ENCODE measurements around the gene KRABD2.
A peak's percentile ranks its signal among the peaks of the same experiment; 100 is the strongest.
"Not testable (repeated sequence)": the region's sequence is repeated elsewhere in the genome, so short reads cannot be mapped to it uniquely, and the experiment has no call there.

The KRABD2 gene

DNA sequence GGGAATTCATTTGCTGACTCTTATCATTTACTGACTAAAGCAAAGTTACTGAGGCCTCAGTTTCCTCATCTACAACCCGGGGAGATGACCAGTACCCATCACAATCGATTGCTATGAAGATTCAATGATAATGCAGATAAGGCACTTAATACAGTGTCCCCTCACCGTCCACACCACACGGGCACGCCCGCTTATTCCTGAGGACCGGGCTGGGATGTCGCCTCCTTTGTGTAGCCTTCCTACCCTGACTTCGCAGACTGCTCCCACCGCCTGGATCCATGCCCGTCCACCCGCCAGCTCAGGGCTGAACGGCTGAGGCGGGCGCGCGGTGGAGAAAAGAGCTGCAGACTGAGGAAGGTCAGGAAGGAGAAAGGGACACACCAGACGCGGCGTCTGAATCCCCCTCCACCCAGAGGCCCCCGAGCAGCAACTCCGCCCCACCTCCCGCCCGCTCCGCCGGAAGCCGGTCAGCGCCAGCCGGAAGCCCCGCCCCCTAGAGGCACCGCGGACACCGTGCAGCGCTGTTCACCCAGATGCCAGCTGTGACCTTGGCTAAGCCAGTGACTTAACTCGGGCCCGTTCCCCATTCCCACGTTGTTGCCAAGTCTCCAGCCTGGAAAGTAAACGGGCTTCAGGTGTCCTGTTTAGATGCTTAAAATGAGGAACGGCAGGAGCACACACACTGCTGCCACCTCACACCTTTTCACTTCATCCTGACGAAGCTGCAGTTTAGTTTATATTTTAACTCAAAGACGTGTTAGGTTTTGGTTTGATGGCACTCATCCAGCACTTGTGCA, at the start of gene KRABD2:
Gene KRABD2, minus strand, starts transcription at position 434 of the 797 bp plus-strand sequence.
- peak; percentile 82 for DNase-seq

DNA sequence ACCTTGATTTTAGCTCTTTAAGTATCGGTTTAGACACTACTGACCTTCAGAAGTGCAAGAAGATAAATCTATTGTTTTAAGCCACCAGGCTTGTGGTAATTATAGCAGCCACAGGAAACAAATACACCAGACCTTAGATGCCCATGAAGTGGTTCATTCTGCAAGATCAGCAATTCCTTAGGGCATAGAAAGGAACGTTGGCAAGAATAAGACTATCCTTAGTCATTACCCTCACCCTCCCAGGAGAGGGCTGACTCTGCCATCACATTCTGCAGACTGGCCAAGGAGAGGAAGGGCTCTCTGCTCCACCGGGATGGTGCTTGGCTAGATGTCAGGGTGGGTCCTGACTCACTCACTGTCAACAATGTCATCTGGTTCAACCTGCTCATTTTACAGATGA, 45.1 kb upstream of the KRABD2 start:
- no peak for DNase-seq

DNA sequence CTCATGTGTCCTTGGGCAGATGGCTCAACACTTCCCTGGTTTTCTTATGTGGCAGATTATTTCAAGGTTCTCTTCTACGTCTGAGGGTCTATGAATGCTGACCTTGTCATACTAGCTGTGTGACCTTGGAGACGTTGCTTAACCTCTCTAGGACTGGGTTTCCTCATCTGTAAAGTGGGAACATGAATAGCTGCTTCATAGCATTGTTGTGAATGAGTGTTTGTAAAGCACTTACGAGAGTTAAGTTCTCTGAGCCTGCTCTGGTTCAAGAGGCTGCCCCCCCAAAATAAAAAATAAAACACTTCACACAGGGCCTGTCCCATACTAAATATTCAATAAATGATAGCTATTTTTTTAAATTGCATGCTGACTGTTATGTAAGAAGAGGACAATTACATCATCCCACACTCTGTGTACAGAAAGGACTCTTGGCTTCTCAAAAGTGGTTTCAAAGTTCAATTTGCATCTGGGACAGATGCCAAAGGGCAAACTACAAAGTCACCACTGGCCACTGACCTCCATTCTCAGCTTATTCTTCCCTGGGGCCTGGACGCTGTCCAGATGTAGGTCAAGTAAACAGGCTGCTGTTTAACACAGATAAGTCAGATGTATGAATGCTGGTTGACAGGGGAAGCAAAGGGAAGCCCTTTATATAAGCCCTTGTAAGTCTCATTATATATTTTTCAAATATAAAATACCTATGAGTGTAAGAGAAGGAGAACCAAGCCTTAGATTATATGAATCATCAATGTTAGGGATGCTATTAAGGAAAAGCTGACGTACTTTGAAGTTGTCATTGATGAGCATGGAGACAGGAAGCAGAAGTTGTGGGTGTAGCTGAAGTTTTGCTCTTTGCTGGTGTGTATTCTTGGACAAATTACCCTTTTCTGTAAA, 43.8 kb upstream of the KRABD2 start:
- no peak for DNase-seq

DNA sequence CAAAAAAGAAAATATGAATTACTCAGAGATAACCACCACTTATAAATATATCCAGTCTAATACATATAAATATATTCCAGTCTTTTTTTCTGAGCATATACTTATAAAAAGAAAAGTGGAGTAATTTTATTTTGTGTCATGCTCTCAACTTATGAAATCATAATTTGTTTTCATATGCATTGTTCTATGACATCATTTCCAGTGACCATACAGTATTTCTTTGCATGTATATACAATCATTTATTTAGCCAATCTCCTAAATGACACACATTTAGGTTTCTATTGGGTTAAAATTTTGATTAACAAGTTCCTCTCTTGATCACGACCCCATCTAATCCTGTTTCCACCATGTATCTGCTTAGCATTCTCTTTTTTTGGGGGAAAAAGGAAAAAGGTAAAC, 42.8 kb upstream of the KRABD2 start:
- no peak for DNase-seq

DNA sequence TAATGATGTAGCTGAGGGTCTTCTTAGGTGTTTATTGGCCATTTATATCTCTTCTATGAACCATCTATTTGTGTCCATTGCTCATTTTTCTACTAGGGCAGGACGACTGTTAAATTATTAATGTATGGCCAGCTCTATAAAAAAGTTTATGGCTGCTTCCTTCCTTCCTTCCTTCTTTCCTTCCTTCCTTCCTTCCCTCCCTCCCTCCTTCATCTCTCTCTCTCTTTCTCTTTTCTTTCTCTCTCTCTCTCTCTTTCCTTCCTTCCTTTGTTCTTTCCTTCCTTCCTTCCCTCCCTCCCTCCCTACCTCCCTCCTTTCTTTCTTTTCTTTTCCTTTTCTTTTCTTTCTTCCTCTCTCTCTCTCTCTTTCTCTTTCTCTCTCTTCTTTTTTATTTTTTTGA, 42.0 kb upstream of the KRABD2 start:
- DNase-seq: no peak

DNA sequence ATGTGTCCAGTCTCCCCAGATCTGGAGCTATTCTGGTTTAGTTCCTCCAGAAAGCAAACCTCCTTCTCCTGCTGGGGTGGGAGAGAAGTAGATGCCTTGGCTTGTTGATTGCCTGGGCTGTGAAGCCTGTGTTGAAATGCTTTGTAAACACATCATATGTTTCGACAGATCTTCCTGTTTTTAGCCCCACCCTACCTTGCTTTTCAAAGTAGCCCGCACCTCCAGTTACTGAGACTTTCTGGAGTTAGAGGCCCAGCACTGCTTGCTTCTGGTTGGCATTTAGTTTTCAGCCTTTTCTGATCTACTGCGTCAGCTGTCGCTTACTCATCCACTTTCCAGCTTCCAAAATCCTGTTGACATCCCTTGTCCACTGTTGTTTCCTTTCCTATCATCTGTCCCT, 41.3 kb upstream of the KRABD2 start:
- DNase-seq: no peak

DNA sequence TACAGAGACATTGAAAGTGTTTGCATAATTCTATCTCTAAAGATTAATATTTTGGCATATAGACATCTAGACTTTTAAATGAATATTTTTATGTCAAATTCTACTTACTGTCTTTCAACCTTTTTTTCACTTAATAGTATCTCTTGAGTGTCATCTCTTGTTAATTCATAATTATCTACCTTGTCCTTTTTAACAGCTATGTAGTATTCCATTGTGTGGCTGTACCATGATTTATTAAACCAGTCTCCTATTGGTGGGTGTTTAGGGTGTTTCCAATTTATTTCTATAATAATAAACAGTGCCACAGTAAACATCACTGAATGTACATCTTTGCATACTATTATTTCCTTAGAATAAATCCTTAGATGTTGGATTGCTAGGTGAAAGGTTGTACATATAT, 37.4 kb upstream of the KRABD2 start:
- DNase-seq: no peak

DNA sequence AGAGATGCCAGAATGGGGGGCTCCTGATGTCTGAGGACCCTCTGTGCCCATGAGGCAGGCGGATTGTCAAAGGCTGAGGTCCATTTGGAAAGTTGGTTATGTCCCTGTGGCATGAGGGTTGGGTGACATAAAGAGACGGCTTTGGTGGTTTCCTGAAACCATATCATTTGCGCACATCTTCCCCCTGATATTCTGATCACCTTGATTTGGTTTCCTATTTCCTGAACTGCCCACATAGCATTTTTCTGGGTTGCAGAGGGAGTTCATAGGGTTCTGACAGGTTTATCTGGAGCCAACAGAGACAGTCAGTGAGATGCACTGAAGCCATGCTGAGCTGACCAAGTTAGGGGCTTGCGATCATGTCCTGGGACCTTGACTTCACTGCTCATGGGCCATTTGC, 36.8 kb upstream of the KRABD2 start:
- no peak for DNase-seq

DNA sequence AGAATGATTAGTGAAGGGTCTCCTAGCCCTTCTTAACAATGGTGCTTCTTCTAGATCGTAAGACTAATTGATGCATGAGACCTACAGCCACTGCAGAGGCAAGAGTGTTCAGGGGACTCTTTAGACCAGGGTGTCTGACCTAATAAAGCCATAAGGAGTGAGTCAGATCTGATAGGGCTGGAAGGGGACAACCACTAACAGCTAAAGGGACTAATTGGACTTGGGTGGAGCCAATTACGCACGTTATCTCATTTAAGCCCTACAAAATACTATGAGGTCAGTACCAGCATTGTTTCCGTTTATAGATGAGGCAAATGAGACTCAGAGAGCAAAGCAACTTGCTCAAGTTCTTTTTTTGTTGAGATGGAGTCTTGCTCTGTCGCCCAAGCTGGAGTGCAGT, 35.6 kb upstream of the KRABD2 start:
- no peak for DNase-seq

DNA sequence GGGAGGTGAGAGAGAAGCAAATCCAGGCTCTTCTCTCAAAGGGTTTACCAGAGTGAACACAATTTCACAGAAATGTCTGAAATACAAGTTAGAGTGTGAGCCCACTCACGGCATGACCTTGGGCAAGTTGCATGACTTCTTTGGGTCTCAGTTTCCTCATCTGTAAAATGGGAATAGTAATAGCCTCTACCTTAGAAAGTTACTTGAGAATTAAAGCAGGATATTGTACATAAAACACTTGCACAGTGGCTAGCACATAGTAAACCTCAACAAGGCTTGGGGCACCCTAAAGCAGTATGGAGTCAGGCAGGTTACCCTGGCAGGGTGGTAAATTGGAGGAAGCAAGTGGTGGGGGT, 34.4 kb upstream of the KRABD2 start:
- DNase-seq: no peak

DNA sequence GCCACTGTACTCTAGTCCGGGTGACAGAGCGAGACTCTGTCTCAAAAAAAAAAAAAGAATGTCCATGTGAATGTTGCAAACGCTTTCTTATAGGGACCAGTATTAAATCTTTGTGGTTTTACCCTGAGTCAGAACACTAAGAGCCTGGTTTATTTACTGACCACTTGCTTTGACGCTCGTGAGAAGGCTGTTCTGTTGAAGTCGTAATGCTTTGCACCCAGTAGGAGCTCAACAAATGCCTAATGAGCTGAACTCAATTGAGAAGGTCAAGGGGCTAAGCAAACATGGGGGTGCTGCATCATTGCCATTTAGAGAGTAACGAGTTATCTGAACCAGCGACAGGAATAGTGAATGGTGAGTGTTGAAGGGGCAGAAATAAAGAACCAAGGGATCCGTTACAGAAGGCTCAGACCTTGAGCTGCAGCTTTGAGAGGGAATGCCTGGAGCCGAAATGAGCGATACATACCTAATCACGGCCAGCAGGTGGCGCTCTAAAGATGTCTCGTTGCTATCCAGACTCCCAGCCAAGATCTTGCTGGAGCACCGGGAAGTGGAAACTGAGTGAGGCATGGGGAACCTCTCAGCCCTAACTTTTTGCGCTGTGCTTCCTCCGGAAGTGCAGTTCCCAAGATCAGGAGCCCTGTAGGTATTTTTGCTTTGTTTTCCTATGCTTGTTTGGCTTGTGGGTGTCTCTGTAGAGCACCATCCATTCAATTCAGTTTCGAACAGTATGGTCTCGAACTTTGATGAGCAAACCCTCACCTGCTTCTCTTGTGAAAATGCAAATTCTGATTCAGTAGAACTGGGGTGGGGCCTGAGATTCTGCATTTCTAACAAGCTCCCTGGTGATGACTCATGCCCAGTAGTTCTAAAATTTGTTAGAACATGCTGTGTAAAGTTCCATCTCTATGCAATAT, 33.7 kb upstream of the KRABD2 start:
- DNase-seq: peak; percentile 72

DNA sequence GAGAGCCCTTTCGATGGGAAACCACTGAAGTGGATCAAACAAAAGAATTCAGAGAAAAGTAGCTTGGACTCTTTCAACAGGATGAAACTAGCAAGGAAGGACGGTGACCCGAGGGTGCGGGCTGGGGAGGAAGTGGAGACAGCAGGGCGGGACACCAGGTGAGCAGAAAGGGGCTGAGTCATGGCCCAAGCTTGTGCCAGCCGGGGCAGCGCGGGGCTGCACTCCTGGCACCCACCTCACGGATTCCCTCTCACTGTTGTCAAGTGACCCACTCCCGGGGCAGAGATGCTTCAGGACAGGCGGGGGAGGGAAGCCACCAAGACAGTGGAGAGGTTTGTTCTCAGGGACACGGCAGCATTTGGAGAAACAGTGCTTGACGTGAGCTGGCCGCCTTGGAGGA, 31.9 kb upstream of the KRABD2 start:
- no peak for DNase-seq

DNA sequence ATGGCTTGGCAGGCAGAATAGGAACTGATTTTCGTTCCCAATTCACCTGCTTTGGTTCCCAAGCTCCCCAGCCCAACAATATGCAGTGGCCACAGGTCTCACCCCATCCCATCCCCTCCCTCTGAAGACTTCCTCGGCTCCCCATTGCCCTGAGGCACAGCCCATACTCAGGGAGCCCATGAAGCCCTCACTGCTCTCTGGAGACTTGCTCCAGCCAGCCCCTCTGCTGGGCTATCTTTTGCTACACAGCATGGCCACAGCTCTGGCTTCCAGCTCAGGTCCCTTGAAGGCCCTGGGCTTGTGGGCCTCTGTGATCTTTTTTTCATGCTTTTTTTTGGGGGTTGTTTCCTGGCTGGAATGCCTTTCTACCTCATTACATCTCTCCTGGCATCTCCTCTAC, 29.7 kb upstream of the KRABD2 start:
- DNase-seq: no peak

DNA sequence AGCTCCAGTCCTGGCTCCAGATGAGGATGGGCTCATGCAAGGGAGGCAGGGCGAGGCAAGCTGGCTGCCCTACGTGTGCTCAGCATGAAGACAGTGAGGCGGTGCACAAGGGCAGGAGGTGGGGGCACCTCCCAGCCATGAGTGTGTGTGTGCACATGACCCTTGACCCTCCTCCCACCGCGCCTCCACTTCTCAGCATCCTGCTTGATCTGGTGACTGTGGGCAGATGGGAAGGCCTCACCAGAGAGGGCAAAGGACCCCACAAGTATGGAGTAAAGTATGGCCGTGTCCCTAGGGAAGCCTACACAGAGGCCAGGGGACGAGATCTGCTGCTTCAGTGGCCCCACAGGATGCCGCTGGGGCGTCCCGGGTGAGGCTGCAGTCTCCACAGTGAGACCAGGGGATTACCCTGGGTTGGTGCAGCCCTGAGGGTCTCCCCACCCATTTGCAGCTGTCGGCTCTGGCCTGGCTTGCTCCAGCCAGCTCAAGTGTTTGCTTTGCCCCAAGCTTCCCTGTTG, 29.1 kb upstream of the KRABD2 start:
- no peak for DNase-seq

DNA sequence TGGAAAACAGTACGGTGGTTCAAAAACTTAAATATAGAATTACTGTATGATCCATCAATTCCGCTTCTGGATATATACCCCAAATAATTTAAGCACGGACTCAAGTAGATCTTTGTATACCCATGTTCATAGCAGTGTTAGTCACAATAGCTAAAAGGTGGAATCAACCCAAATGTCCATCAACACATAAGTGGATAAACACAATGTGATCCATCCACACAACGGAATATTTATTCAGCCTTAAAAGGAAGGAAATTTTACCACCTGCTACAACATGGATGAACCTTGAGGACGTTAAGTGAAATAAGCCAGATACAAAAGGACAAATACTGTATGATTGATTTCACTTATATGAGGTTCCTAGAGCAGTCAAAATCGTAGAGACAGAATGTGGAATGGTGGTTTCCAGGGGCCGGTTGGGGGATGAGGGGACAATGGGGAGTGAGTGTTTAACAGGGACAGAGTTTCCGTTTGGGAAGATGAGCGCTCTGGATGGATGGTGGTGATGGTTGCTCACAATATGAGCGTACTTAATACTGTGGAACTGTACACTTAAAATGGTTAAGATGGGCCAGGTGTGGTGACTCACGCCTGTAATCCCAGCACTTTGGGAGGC, 26.5 kb upstream of the KRABD2 start:
- DNase-seq: no peak

DNA sequence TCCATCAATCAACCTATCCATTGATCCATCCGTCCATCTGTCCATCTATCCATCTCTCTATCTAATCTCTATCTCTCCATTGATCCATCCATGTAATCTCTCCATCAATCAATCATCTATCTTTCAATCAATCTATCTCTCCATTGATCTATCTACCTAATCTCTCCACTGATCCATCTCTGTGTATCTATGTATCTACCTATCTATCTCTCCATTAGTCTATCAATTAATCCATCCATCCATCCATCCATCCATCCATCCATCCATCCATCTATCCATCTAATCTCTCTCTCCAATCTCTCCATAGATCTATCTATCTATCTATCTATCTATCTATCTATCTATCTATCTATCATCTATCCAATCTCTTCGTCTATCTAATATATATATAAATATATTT, 24.6 kb upstream of the KRABD2 start:
- DNase-seq: no peak

DNA sequence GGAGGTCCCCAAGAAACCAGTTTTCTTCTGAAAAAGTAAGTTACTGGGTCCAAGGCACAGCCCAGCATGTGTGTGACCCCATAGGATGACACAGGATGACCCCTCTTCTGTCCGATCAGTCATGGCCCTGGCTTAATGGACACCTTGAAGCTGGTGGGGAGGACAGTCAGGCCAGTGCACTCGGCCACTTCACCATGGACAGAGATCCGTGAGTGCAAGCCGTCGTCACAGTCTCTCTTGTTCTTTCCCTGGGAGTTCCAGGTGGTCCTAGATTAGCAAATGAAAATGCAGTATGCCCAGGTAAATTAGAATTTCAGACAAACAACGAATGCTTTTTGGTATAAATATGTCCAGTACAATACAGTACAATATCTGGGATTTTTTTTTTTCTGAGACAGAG, 22.5 kb upstream of the KRABD2 start:
- DNase-seq: no peak

DNA sequence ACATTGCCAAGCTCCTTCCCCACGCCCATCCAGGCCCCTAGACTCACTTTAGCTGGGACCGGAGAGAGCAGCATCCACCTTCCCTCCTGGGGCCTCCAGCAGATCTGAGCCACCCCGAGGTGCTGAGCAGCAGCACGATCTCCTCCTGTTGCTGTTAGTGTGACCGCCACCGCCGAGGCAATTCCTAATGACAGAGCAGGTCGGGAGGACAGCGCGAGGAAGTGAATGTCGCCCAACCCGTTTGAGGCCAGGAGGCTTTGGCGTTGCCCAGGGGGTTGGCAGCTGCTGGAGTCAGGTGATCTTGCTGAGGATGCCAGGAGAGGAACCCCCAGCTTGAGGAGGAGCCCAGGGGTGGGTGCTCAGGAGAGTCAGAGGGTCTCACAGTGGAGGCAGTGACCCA, 21.1 kb upstream of the KRABD2 start, which contains the start of gene RNF222:
Gene RNF222, minus strand, starts transcription at position 192 of the 400 bp plus-strand sequence. CDS start 4,366 bp downstream, outside the sequence.
- no peak for DNase-seq

DNA sequence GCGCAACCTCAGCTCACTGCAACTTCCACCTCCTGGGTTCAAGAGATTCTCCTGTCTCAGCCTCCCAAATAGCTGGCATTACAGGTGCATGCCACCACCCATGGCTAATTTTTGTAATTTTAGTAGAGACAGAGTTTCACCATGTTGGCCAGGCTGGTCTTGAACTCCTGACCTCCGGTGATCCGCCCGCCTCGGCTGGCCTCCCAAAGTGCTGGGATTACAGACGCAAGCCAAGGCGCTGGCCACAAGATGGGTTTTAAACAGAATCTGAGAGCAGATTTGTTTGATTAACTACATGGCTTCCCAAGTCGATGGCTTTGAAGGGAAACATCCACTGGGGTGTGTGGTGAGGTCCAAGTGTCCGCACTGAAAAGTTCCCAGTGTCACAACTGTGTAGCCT, 18.0 kb upstream of the KRABD2 start:
- DNase-seq: not testable (repeated sequence)

DNA sequence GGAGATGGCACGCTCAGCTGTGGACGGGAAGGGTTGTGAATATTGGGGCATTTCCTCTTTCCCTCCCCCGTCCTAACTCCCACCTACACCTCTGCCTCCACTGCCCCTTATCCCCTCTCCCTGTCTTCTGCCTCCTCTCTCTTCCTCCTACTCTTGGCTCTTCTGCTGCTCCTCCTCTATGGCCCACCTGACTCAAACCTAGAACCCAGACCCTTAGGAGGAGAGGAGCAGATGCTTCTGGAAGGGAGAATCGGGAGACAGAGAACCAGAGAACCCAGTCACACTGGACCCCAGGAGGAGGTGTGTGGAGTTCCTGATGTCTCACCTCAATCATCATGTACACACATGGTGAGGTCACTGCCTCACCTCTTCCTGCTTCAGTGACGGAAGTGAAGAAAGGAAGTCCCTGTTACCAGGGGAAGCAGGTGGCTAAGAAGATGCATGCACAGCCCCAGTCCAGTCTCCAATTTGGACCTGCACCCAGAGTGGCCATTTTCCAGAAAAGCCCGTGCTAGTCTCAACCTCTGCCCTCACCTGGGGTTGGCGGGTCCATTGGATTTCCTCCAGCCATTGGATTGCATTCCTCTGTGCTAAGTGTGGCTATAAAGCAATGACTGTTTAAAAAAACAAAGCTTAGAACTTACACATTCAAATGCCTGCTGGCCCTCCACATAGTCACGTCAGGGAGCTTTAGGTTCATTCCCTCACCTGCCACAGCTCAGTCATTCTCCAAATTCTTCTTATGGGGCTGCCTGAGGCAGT, 17.1 kb upstream of the KRABD2 start:
- no peak for DNase-seq
